GM19025 (cell line): ENCODE data around the gene DSTN.
A peak's percentile ranks its signal among the peaks of the same experiment; 100 is the strongest.

Source experiments
- ATAC-seq: cut with Tn5 transposase; IDR thresholded peaks from one replicate; pipeline ENCODE4 v1.9.1; 2021; ENCODE audit warnings: mild to moderate bottlenecking, low read depth, moderate library complexity; ENCODE audit not compliant: unreplicated experiment

Gene DSTN

GRCh38 chr20:17545127-17545526, 24.7 kb upstream of the DSTN start:
- no peak for ATAC-seq

GRCh38 chr20:17549131-17549530, 20.7 kb upstream of the DSTN start:
- no peak for ATAC-seq

GRCh38 chr20:17555106-17555505, 14.8 kb upstream of the DSTN start:
- ATAC-seq = no peak

- no peak for ATAC-seq
Observed at GRCh38 chr20:17556837-17557674, 12.8 kb upstream of the DSTN start.

- no peak for ATAC-seq
Observed at GRCh38 chr20:17557675-17558006, 12.2 kb upstream of the DSTN start.

- ATAC-seq = no peak
Observed at GRCh38 chr20:17558154-17558940, 11.5 kb upstream of the DSTN start.

GRCh38 chr20:17558941-17559304, 11.0 kb upstream of the DSTN start:
- no peak for ATAC-seq

- ATAC-seq = no peak
Observed at GRCh38 chr20:17559338-17559737, 10.5 kb upstream of the DSTN start.

- no peak for ATAC-seq
Observed at GRCh38 chr20:17560344-17561074, 9.4 kb upstream of the DSTN start.

GRCh38 chr20:17562804-17563305, 7.0 kb upstream of the DSTN start:
- ATAC-seq = no peak

- ATAC-seq = no peak
Observed at GRCh38 chr20:17565169-17565845, 4.6 kb upstream of the DSTN start.

- no peak for ATAC-seq
Observed at GRCh38 chr20:17566345-17566744, 3.5 kb upstream of the DSTN start.

- no peak for ATAC-seq
Observed at GRCh38 chr20:17568045-17568788, 1.7 kb upstream of the DSTN start.

GRCh38 chr20:17568972-17569521, 828 bp upstream of the DSTN start:
- no peak for ATAC-seq

GRCh38 chr20:17570347-17571152, 675 bp downstream of the DSTN start:
- peak; percentile 20 for ATAC-seq

- no peak for ATAC-seq
Observed at GRCh38 chr20:17571153-17571527, 1.3 kb downstream of the DSTN start.

- no peak for ATAC-seq
Observed at GRCh38 chr20:17572034-17572638, 2.3 kb downstream of the DSTN start.

- ATAC-seq = no peak
Observed at GRCh38 chr20:17573463-17573862, 3.6 kb downstream of the DSTN start.
